KOPT-K1 (cell line): ENCODE data around the gene RGL1.

ENCODE experiments used
- H3K27ac ChIP-seq: fragments of 200-600 bp; sonication (generic); 2 replicates; pipeline ENCODE4 v1.5.1; 2016; ENCODE audit warnings: antibody characterized with exemption, mild to moderate bottlenecking, low read depth, low read length; ENCODE audit not compliant: poor library complexity, severe bottlenecking
- H3K36me3 ChIP-seq: fragments of 200-600 bp; sonication (generic); 2 replicates; pipeline ENCODE4 v1.5.1; 2017; ENCODE audit warnings: antibody characterized with exemption, mild to moderate bottlenecking, low read length, moderate library complexity; ENCODE audit not compliant: insufficient read depth
- H3K9me3 ChIP-seq: fragments of 200-600 bp; sonication (generic); 2 replicates; pipeline ENCODE4 v1.5.1; 2017; ENCODE audit warnings: antibody characterized with exemption, low read length, mild to moderate bottlenecking; ENCODE audit not compliant: insufficient read depth, poor library complexity, severe bottlenecking

RGL1 gene

DNA sequence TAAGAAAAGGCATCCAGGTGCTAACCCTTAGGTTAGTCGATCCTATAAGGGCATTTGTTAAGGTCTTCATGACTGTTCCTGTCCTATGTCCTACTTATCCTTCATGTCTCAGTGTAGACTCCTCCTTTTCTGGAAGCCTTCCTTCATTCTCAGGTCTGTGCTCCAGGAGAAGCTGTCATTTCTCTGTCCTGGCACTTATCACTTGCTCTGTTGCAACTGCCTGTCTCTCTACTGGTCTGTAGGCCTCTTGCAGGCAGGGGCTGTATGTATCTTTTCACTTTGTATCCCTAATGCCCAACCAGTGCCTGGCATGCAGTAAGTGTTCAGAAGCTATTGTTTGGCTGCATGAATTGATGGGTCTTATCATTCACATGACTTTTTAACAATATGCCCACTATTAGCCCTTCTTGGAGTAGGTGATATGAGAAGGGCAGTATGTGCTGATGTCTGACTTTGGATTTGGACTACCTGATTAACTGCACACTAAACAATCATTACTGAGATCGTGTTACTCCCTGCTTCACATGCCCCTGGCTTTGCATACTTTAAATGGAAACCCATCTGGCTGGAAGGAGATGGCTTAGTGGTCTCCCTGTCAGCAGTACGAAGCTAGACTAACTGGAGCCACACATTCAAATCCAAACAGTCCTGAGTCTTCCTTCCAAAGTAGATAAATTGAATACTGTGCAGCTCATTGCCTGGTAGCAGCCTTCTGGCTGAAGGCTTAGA is 88.8 kb downstream of the RGL1 start:
- Histone ChIP-seq H3K36me3 (no peaks in the 10 kb centered on the region), H3K9me3 (no peaks in the 10 kb centered on the region), H3K27ac (no peak overlapping the region)

DNA sequence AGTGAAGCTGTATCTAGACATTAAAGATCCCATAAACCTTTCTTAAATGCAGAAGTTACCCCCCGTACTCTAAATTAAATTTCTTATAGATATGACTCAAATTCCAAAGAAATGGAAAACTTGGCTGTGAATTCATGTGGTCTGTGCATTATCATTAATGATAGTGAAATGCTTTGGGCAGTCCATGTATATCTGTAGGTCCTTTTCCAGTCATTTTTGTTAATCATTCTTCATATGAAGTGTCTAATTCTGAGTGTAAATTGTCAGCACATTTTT is 89.3 kb downstream of the RGL1 start:
- Histone ChIP-seq H3K36me3 (no peaks in the 10 kb centered on the region), H3K27ac (no peak overlapping the region), H3K9me3 (no peaks in the 10 kb centered on the region)

DNA sequence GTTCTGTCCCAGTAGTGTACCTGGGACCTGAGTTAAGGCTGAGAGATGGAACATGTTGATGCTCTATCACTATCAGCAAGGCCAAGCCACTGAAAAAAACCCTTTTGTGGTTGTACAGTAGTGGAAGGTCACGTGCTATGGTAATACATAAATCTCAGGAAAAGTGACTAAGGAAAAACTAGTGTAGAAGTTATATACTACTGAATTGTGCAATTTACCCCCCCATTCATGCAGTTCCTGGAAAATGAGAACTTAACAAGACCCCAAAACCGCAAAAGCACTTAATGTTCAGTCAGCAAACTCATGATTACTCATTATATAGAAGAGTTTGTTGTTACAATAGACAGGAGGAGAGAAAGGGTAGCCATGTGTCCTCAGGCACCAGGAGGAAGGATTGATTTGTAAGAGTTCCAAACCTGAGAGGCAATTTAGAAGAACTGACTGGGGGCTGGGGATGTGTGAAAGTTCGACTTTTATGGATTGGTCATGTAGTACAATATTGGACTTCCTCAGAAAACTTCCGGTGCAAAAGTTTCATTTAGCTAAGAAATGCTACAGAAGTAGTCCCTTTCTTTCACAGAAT is 91.6 kb downstream of the RGL1 start:
- H3K9me3 ChIP-seq, result no peaks in the 10 kb centered on the region
- no peak overlapping the region for H3K27ac ChIP-seq
- H3K36me3 ChIP-seq, result no peaks in the 10 kb centered on the region

DNA sequence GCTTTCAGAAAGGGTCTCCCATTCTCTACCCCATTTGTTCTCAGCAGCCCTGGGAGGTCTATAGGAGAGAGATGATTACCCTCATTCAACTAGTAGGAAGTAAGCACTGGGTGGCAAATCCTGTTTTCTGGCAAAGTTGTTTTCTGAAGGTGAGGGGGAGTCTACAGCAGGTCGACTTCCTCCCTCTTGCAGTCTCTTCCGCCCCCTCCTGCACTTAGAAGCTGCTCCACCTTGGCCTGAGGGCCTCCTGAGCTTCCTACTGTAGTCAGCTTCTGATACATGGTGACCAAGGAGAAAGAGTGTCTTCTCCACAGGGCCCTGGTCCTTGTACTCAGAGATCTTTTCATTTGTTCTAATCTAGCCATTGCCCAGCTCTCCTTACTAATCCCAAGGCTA is 93.1 kb downstream of the RGL1 start:
- Histone ChIP-seq H3K27ac (no peak overlapping the region), H3K9me3 (no peaks in the 10 kb centered on the region), H3K36me3 (no peaks in the 10 kb centered on the region)

DNA sequence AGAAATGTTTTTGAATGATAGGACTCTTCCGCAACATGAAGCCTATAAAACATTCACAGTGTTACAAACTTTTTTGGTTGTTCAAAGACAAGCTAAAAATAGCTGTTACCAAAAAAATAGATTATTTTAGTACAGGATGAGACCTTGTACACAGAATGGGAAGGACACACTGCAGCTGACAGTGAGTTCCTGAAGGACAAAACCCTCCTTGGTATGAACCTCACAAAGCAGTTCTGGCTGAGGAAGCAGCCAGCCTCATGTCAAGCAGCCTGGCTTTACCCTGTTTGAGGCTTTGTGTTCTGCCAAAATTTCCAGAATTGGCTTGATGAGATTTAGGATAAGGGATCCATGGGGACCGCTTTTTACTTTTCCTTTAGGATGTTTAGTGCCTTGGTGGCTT is 93.7 kb downstream of the RGL1 start:
- Histone ChIP-seq H3K9me3 (no peaks in the 10 kb centered on the region), H3K27ac (no peak overlapping the region), H3K36me3 (no peaks in the 10 kb centered on the region)

DNA sequence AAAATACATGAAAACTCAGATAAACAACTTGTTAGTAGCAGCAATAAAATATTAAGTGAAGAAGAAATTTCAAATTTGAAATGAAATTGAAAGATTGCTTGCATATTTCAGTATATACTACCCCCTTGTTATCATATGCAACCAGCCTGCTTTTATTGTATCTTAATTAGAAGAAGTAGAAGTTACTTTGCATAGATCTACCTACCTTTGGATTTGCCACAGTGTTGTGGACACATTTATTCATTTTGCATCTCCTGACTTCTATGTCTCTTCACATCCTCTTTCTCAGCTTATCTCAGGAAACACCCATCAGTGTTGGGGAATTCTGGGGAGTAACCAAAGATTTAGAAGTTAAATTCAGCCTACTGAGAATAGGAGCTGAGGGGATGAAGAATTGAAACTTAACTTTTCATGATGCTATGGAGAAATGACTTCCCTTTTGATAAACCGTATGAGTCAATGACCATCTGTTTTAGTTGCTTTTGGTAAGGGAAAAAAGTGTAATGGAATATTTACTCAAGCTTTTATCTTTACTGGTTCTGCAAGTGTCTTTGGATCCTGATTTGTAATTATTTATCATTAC is 96.9 kb downstream of the RGL1 start:
- no peak overlapping the region for H3K27ac ChIP-seq
- no peaks in the 10 kb centered on the region for H3K36me3 ChIP-seq
- H3K9me3 ChIP-seq, result no peaks in the 10 kb centered on the region

DNA sequence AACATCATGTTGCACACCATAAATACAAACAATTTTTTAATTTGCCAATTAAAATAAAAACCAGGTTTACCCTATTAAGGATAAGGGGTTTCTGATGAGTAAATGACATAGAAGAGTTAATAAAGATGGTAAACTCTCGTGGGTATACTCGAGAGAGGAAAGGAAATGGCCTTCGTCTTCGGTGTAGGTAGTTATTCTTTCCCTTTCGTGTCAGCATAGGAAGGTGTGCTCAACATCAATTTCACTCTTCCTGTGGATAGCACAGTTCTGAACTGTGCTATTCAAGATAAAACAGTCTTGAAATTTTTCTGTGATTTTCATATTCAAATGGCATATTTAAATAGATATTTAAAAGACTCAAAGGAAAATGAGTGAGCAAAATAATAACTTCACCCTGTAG is 98.2 kb downstream of the RGL1 start:
- Histone ChIP-seq H3K36me3 (no peaks in the 10 kb centered on the region), H3K27ac (no peak overlapping the region)

DNA sequence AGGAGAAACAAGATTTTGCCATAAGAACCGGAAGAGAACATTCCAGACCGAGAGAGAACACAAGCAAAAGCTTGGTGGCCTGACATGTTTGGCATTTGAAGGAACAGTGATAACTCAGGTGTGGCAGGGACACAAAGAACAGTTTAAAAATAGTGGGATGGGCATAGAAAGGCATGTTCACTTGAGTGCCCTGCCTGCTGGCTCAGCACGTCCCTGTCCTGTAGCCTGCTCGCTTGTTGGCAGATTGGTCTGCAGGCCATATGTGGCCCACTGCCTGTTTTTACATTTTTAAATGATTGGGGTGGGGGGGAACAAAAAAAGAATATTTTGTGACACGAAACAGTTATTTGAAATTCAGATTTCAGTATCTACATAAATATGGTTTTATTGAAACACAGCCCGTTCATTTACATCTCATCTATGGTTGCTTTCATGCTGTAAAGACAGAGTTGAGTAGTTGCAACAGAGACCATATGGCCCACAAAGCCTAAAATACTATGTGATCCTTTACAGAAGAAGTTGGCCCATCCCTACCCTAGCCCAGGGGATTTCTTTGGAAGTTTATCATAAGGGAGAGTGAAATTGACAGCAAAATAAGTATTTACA is 100.7 kb downstream of the RGL1 start:
- Histone ChIP-seq H3K36me3 (no peaks in the 10 kb centered on the region), H3K9me3 (no peaks in the 10 kb centered on the region), H3K27ac (no peak overlapping the region)

More for the DNA sequence above, 98.2 kb downstream of the RGL1 start:
- no peaks in the 10 kb centered on the region for H3K9me3 ChIP-seq

DNA sequence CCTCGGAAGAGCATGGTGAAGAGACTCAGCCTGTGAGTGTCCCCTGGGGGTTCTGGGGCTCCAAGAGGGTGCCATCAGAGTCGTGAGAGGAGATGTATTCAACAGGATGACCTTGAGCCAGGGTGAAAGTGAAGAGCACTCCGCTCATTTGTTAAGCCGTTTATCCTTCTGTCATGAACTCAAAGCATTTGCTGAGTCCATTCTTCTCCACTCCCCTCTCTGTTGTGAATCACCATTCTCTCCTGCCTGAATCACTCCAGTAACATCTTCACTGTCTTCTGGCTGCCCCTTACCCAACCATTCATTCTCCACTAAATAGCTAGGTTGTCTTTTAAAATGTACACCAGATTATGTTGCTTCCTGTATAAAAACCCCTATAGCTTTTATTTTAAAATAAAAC is 102.2 kb downstream of the RGL1 start:
- Histone ChIP-seq H3K27ac (no peak overlapping the region), H3K36me3 (no peaks in the 10 kb centered on the region)

DNA sequence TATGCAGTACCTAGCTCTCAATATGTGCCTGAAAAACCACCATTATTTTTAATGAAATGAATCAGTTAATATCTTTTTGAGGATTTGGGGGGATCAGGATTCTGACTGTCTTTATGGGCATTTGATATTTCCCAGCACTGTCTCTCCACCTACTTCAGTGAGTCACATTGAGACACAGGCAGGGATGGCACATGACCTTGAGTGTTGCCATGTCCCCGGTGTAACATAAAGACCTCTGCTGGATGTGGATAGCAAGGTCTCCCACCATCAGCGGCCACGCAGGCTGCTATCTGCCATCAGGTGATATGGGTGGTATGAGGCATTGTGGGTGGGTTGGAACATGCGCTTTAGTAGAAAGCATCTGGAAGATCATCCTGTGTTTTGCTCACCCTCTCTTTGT is 103.2 kb downstream of the RGL1 start:
- H3K9me3 ChIP-seq, result no peaks in the 10 kb centered on the region
- H3K27ac ChIP-seq, result no peak overlapping the region
- no peaks in the 10 kb centered on the region for H3K36me3 ChIP-seq

More for the DNA sequence above, 102.2 kb downstream of the RGL1 start:
- no peaks in the 10 kb centered on the region for H3K9me3 ChIP-seq

DNA sequence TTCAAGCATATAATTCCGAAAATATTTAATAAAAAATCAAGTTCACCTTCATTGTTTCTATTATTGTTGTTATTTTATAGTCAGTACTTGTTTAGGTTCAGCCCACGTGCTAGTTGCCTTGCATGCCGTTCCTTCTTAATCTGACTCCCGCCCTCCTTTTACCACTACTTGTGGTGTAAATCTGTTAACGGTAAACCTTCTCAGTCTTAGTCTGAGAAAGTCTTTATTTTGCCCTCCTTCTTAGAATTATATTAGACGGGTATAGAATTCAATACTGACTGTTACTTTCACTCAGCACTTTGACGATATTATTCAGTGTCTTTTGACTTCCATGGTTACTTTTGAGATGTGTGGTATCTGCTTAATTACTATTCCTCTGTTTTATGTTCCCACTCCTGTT is 104.8 kb downstream of the RGL1 start:
- Histone ChIP-seq H3K27ac (no peak overlapping the region), H3K36me3 (no peaks in the 10 kb centered on the region), H3K9me3 (no peaks in the 10 kb centered on the region)

DNA sequence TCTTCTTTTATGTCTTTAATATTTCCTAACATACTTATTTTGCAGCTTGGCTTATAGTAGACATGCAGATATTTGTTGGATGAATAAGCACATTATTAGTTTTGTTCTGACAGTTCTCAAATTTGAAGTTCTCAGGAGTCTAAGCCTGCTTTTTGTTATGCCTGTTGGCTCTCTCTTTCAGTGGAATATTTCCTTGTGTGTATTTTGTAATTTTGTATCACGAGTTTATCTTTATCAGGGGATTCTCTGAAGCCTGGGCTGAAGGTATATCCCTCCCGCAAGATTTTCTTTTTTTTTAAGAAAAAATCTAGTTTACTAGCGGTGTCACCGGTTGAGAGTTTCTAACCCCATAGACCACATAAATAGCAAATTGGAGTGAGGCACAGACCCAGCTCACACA is 105.9 kb downstream of the RGL1 start:
- no peak overlapping the region for H3K27ac ChIP-seq
- H3K9me3 ChIP-seq, result no peaks in the 10 kb centered on the region
- no peaks in the 10 kb centered on the region for H3K36me3 ChIP-seq

DNA sequence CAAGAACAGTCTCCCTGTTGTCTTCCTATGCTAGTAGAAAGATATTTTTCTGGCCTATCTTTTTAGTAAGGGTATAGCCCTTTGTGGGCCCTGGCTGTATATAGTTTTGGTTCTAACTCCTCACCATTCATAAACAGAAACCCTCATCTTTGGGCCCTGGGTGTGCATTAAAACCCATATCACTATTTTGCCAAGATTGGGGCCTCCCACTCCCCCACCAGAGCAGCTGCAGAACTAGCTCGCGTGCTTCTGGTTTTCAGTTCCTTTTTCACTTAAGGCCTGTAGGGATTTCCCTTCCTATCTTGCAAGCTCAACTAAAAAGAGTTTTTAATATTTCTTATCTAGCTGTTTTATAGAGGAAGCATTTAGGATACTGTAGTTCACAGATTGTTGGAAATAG is 106.4 kb downstream of the RGL1 start:
- H3K9me3 ChIP-seq, result no peaks in the 10 kb centered on the region
- no peaks in the 10 kb centered on the region for H3K36me3 ChIP-seq
- no peak overlapping the region for H3K27ac ChIP-seq

DNA sequence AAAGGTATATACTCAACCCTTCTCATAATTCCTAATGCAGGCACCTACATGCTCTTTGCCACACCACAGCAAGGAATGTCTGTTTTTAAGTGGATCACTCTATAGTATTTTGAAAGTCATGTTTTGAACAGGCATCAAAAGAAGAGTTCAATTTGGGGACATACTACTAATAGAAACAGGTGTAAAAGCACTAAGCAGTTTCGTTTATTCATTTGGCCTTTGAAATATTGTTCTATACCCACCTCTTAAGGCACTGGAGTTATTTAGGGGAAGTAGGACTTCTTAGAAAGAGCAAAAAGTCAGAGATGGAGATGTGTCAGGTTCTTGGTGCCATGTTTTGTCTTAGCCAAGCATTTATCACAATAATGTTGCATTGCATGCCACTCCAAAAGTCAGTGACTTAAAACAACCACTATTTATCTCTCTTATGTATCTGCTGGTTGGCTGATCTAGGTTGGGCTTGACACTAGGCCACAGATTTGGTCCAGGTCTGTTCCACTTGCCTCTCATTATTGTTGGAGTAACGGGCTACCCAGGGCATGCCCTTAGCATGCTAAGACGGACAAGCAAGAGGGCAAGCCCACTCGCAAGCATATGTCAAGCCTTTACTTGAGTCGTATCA is 107.5 kb downstream of the RGL1 start:
- Histone ChIP-seq H3K9me3 (no peaks in the 10 kb centered on the region), H3K27ac (no peak overlapping the region), H3K36me3 (no peaks in the 10 kb centered on the region)

DNA sequence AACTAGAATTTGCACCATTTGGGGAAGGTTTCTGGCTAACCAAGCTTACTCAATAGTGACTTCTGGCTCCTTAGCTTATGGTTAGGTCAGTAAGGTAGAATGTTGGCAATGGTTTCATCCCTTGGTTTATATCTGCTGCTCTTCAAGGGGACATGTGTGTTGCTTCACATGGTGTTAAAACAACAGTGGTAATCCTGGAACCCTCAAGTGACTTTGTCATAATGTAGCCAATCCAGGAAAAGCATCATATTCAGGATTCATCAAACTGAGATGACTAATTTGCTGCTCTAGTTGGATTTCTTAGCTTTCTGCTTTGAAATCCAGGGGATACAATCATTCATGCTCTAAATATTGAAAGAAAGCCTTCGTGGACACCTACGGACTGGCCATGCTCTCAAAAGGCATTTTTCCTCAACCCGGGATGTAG is 108.7 kb downstream of the RGL1 start:
- Histone ChIP-seq H3K27ac (no peak overlapping the region), H3K9me3 (no peaks in the 10 kb centered on the region), H3K36me3 (no peaks in the 10 kb centered on the region)
